Jurkat, Clone E6-1 (cell line): Measurements from ENCODE around the gene NRF1.

Source experiments
- DNase-seq: peaks from one replicate; pipeline ENCODE4 v3.0.0-alpha.2; 2011; ENCODE audit warnings: low read depth, low spot score
- H3K4me3 ChIP-seq: 2 replicates; pipeline ENCODE4 v1.5.1; 2011; ENCODE audit warnings: mild to moderate bottlenecking, low read length, control low read depth, moderate library complexity

NRF1 gene

DNA sequence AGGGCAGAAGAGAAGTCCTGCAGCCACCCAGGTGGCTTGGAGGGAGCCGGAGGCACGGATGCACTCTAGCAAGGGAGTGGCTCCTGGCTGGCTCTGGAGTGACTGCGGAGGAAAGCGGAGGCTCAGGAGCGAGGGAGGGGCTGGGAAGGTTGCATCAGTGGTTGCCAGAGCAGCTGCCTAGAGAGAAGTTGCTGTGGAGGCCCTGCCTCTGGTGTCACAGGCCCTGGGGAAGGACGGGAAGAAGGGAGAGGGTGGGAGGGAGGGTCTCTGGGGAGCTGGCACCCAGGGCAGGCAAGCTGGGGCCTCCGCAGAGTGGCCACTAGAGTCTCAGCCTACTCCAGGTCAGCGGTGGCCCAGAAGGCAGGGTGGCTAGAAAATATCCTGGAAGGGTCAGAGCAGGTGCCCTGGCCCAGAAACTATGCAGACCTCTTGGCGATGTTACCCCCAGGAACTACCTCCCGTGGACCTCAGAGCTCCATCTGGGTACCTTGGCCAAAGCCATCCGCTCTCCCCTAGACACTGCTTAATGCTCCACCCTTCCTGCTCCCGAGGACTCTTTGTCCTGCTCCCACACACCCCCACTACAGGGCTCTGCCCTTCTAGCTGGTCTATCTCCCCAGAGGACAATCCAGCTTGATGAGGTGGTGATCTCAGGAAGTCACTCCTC, 164.3 kb downstream of the NRF1 start:
- no peak for DNase-seq
- no peak overlapping the region for H3K4me3 ChIP-seq

DNA sequence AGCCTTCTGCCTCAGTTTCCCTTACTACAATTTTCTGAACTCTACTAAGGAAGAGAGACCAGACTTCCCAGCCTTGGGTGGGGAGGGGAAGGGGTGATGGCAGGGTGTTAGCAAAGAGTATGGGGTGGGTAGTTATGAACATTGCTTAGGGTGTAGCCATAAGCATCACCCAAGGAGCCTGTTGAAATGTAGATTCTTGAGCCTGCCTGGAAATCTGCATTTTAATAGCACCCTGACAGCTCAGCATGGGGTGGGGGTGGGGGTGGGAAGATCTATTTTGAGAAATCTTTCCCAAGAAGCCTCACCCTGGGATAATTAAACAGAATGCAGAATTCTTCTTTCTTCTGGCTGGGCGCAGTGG, 164.8 kb downstream of the NRF1 start:
- no peak overlapping the region for H3K4me3 ChIP-seq

DNA sequence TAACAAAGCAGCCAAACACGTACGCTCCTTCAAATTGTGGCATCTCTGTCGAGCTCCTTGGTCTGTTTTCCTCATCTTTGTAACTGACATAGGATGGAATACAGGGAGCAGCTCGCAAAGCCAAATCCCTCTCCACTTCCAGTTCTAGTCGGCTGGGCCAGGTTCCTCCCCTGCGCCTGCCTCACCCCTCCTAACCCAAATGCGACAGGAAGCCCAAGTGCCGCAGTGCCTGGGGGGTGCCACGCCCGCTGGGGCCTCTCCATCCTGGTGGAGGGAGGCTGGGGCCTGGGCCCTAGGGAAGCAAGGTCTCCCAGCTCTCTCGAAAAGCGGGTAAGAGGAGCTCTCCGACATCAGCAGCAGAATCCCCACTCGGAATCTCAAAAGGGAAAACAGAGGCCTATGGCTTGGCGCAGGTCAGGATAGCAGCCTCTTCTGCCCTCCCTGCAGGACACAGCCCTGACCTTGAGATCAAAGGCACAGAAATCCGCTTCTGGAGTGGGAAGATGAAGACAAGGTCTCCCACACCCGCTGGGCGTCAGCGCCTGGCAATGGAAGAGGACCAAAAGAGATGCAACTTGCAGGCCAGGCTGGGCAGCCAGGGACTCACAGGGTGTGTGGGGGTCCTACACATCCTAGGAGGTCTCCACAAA, 165.8 kb downstream of the NRF1 start:
- H3K4me3 ChIP-seq = no peak overlapping the region
- no peak for DNase-seq

More for the DNA sequence above, 164.8 kb downstream of the NRF1 start:
- DNase-seq = no peak

DNA sequence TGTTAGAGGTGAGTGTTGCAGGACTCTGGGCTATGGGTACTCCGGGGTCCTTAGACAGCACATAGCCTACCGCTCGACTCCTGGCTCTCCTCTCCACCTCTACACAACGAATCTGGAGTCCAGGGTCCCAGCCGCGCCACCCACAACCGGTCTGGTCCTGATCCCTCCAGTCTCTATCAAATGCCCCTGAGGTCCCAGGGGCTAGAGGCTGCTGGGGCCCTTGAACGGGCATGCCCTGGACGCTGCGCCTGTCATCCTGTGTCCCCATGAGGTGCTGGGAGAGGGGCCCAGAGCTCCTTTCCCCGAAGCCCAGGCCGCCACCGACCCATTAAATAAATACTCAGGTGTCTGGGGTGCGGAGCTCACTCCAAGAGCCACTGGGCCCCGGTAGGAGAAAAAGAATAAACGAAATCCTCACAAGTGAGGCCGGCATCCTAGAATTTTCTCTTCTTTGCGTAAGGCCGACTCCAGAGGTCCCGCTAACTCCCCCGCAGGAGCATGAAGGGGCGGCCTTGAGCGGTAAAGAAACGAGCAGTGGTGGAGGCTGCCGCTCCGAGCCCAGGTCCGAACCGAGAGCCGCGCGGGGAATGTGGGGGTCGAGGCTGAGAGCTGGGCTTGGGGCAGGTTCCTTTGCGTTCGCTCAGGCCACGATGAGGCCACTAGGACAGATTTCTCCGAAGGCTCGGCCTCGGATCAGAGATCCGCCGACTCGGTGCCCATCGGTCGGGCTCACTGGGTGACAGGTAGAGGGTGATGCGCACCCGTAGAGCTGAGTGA, 166.7 kb downstream of the NRF1 start:
- H3K4me3 ChIP-seq = no peak overlapping the region
- DNase-seq = no peak

DNA sequence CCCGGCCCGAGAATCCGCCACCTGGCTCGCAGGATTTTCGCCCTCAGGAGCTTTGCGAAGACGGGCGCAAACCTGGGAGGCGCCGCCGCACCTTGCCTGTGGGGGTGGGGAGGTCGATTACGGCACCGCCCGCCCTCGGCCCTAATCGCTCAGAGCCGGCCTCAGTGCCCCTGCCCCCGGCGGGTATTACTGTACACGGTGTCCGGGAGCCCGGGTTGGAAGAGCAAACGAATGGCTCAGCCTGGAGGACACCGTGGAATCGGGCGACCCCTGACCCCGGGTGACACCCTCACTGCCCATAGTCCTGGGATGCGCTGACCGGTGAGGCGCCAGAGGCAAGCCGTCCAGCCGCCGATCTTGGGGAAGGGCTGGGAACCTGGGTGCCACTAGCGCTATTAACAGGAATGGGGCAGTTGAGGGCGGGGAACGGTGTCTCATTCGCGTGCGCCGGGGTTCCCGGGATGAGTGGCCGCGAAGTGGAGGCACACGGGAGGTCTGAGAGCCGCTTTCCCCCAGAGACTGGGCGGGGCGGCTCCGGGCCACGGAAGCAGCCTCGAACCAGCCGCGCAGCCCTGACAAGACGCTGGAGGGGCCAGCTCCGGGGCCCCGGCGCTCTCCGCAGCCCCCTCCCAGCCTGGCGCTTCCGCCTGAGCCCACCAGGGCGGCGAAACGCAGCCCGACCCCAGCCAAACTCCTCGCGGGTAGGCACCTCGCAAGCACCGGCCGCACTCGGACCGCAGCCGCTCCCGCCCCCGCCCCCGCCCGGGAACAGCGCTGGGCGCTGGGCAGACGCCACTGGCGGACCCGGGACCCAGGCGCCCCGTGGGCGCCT, 167.5 kb downstream of the NRF1 start:
- H3K4me3 ChIP-seq = peak overlapping the region; percentile 79
- no peak for DNase-seq

DNA sequence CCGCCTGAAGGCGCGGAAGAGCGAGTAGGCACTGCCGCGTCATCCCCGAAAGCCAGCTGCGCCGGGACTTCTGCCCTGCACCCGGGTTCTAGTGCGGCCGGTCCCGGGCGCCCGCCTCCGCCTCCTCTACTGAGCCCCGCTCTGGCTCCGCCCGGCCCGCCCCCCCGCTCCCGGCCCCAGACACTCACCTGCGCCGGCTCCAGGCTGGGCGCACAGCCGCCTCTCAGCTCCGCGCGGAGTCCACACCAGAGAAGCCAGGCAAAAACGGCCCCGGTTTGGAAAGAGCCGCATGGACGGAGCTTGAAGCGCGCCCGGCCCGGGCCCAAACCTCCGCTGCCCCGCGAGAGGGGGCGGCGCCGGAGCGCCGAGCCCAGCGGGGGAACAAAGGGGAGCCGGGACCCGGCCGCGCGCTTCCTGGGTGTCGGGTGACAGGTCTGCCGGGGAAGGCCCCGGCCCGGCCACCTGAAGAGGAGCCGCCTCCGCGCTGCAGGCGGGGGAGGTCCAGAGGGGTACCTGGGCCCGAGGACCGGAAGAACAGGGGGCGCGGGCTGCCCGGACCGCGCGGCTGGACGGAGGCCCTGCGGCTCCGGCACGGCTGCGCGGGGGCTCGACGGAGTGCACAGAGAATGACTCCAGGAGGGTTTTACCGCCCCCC, 168.2 kb downstream of the NRF1 start:
- peak overlapping the region; percentile 79 for H3K4me3 ChIP-seq
- no peak for DNase-seq

DNA sequence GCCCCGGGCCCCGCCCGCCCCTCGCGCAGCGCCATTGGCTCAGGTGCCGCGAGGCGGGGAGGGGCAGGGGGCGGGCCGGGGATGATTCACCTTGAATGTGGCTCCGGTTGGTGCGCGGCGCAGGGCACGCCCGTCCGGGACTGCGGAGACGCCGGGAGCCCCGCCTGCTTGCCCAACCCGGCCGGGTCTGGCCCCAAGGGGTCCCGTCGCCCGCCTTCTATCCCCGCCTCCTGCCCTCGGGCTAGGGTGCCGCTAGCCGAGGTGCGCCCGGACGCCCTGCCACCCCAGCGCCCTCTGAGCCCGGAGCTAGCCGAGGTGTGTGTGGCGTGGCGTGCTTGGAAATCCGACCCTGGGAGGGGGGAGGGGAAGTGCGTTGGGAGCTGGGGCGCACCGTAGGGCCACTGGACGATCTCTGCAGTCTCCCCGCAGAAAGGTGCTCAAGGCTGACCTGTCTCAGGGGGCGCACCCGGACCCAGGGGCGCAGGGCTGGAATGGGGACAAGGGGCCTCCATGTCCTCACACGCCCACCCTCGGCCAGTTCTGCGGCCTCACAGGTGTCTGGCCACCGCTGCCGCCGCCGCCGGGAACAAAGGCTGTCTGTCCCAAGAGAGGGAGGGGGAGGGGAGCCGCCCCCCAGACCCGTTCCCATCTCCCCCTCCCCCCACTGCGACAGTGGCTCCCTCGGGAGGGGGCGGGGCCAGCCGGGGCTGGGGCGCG, 168.9 kb downstream of the NRF1 start:
- H3K4me3 ChIP-seq = peak overlapping the region; percentile 79
- DNase-seq = peak; percentile 76

DNA sequence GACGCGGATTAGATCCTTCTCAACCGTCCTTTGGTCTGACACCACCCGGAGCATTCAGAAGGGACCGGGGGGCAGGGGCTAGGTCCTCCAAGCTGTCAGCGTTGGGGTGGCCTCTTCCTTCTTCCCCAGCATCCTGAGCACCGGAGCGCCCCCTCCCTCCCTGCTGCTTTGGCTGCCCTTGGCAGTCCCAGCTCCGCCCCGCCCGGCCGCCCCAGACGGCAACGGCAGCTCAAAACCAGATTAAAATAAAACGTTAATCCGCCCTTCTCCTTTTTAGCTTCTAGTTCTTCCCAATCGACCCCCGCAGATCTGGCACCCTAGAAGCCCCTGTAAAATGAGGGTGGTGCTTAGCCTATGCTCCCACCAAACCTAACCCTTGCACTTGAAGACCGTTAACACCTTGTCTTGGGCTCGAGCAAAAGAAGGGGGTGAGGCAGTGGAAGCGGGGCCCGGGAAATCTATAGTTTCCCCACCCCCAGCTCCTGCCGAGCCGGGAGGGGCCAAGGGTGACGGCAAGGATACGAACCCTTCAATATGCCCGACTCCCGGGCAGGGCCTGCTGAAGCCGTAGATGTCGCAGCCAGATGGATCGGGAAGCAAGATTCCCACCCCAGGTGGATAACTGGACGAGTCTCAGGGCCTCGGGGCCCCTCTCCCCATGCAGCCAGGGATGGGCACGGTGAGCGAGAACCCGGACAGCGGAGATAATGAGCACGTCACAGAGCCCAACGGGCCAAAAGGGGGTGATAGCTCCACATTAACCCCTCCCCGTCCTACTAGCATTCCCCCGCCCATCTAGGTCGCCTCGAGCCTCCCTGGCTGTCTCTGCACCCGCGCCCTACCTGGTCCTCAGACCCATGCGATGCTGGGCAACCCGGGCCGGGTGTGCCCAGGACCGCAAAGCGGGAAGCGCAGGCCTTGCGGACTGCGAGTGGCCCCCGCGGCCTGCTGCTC, 169.7 kb downstream of the NRF1 start:
- peak overlapping the region; percentile 79 for H3K4me3 ChIP-seq
- DNase-seq = peak; percentile 16

DNA sequence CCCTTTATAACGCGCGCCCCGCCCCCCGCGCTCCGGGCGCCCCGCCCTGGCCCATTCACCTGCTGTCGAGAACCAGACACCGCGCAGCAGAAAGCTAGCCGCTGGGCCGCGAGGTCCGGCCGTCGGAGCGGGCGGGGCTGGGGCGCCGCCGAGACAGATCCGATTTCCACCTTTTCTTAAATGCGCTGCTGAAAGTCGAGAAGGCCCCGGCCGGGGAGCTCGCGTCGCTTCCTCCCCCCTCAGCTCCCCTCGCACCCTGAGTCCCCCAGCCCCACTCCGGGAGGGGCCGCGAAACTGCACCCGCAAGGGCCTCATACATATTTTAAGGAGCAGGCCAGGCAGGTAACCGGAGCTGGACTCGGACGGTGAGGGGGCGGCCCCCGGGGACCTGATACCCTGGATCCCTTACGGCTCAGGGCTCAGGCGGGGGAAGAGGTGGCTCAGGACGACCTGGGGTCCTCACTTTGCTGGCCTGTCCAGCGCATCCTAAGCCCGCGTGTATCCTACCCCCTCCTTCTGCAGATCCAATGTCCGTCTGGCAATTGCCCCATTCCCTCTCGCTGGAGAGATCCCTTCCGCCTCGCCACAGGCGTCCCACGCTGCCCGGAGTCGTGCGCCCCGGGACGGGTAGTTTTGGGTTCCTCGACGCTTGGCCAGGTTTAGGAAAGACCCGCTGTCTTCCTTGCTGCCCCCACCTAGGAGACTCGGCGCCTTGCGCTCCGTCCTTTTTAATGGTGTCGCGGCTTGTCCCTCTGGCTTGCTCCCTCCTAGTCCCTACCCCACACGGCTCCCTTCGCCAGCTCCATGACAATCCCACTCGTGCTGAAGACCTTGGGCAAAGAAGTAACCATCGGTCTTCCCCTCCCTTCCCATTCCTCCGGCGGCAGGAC, 170.7 kb downstream of the NRF1 start:
- H3K4me3 ChIP-seq = no peak overlapping the region
- DNase-seq = no peak

DNA sequence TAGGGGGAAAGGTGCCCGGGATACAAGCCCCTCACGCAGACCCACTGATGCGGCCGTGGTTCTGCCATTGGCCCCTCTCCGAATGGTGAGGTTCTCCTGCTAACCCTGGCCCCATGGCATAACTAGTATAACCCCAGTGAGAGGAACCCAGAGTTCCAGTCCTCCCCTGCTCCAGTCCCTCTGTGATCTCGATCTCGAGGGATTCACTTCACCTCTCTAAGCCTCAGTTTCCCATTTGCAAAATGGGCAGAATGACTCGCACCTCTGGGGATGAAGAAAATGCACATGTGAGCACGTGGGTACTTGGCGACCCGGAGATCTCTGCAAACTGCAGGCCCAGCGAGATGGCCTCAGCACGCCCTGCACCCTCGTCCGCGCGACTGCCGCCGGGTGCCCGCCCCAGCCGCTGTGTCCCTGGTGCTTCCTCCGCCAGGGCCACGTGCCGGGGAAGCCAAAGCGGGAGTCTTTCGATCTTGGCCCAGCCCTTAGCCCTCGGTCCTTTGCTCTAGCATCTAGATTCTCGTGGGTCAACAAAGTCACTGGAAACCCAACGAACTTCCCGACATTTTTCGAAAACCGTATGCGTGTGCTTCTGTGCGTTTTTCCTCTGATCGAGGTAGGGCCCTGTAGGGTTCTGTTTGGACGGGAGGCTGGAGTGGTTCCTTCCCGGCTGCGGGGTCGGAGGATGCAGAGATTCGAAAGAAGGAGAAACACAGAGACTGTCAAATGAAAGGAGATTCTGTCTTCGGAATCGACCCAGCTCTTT, 171.5 kb downstream of the NRF1 start:
- no peak for DNase-seq
- H3K4me3 ChIP-seq = no peak overlapping the region

DNA sequence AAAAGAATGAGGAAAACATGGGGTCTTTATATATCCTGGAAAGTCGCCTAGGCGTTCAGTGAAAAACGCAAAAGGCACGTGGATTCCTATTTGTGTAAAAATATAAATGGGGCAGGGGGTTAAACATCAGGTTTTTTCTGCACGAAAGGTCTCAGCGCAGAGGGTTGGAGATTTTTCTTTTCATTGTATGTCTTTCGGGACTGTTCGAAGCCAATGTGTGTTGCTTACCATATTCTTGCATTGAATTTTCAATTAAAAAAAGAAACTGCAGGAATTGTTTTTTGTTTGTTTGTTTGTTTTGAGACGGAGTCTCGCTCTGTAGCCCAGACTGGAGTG, 172.0 kb downstream of the NRF1 start:
- H3K4me3 ChIP-seq = no peak overlapping the region

DNA sequence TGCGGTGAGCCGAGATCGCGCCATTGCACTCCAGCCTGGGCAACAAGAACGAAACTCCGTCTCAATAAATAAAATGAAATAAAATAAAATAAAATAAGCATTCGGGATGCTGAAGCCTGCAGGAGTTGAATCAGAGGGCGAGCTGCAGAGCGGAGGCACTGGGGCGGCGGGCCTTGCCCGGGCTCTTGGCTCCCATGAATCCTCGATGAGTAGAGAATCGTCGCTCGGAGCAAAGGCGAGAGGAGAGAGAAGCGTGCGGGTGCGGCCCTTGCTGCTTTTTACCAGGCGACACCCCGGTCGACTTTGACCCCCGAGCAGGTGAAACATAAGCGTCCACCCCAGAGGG, 172.9 kb downstream of the NRF1 start:
- H3K4me3 ChIP-seq = no peak overlapping the region
- no peak for DNase-seq

More for the DNA sequence above, 172.0 kb downstream of the NRF1 start:
- DNase-seq = no peak

DNA sequence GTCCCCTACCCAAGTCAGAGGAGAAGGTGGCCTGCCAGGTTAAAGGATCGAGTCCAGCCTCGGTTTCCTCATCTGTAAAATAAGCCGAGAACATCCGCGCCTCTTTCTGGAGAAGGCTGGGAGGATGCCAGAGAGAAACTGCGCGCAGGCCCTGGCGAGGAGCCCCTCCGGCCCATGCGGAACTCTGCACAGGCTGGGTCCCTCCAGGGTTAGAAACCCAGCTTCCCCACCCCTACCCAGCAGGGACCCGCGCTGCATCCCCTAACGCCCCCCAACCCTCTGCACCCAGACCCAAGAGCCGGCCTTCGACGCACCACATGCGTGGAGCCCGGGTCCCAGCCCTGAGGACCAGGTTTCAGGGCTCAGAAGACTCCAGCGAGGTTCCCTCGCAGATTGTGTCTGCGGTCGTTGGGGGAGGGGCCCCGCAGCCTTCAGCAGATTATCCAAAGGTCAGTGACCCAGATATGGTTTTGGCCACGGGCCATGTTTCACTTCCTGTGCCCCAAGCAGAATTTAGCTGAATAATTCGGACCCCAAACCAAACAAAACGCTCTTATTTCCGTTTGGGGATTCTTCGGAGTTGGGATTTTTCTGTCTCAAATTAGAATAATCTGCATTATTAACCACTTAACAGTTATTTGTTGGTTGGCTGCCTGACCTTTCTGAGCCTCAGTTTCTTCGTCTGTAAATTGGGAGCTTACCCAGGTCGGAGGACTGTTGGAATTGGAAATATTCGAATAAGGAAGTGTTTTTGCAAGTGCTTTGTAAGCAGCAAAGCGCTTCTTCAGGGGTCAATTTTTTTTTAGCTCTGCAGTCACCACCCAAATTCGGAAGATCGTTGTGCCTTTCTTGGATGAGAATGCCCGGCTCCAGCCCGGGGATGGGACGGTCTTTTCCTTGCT, 173.5 kb downstream of the NRF1 start:
- DNase-seq = no peak
- no peak overlapping the region for H3K4me3 ChIP-seq

DNA sequence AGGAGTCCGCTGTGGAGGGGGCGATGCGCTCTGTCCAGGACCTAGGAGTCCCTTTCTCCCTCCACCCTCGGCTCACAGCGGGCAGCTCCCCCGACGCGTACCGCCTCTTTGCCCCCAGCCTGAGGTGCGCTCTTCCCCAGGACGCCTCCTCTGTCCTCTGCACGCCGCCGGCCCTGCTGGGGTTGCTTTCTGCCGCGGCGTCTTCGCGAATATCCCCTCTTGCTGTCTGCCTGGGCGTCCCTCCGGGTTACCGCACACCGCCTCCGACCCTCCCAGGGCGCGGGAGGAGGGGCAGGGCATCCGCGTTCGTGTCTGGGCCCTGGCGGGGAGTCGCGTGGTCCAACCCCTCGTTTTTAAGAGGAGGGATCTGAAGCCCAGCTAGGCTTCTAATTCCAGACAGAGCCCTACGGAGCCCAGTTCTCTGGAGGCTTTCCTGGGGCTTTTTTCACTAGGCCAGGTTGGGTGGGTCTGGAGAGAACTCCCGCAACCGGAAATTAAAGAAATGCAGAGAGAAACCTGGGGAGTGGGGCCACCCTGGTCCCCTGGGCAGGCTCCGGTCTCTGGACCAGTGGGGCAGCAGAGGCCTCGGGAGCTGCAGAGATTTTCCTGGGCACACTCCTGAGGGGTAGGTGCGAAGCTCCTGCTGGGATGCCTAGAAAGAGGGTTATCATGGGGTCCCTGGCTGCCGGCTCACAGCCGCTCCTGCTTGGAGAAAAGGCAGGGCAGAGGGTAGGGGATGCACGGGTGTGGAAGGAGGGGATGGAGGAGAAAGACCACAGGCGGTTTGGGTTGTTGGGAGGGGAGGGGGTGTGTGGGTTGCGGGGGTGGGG, 174.4 kb downstream of the NRF1 start:
- peak overlapping the region; percentile 9 for H3K4me3 ChIP-seq
- no peak for DNase-seq
